Measurements from ENCODE around the gene FBXO47. TPM values are rescaled to one million over a fixed set of nuclear protein-coding genes. Genes with fewer than 3 reads are reported as not detected.

FBXO47 gene
- total RNA-seq, 4 donors from 2014 or later, result not detected

DNA sequence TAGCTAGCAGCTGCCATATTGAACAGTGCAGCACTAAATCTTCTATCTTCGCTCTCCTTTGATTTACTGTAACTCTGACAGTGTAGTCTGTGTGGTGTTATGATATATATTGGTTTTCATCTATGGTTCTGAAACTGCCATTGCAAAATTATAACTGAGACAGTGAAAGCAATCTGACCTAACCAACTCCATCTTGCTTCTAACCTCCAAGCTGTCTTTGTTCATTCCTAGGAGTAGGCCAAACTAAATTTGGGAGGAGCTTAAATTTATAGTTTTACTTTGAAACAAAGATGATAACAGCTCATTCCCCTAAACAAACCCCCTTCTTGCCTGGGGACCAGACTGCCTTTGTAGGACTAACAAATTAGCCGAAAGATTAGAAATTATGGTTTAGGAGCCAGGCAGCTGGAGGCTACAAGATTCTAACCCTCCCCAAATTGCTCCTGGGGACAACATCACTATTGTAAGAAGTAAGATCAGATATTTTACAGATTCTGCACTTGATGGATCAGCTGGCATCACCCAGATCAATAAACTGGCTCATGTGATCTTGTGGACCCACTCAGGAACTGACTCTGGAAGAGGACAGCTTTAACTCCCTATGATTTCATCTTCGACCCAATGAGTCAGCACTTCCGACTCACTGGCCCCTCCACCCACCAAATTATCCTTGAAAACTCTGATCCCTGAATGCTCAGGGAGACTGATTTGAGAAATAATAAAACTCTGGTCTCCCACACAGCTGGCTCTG lies 47.0 kb upstream of the FBXO47 start:
- TF ChIP-seq, protein P1, sequence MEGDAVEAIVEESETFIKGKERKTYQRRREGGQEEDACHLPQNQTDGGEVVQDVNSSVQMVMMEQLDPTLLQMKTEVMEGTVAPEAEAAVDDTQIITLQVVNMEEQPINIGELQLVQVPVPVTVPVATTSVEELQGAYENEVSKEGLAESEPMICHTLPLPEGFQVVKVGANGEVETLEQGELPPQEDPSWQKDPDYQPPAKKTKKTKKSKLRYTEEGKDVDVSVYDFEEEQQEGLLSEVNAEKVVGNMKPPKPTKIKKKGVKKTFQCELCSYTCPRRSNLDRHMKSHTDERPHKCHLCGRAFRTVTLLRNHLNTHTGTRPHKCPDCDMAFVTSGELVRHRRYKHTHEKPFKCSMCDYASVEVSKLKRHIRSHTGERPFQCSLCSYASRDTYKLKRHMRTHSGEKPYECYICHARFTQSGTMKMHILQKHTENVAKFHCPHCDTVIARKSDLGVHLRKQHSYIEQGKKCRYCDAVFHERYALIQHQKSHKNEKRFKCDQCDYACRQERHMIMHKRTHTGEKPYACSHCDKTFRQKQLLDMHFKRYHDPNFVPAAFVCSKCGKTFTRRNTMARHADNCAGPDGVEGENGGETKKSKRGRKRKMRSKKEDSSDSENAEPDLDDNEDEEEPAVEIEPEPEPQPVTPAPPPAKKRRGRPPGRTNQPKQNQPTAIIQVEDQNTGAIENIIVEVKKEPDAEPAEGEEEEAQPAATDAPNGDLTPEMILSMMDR (IDR thresholded peaks at IDR 0.05), result no peak
- TF ChIP-seq POLR2A (IDR thresholded peaks at IDR 0.05) (no peak), POLR2AphosphoS5 (IDR thresholded peaks at IDR 0.05) (no peak), EP300 (IDR thresholded peaks at IDR 0.05) (no peak)
- Histone ChIP-seq H3K27me3 (no peaks in the 10 kb centered on the region), H3K9me3 (no peaks in the 10 kb centered on the region), H3K27ac (peak overlapping the region; percentile 42), H3K4me1 (peaks cover 16% of the 10 kb centered on the region), H3K4me3 (no peak overlapping the region), H3K36me3 (no peaks in the 10 kb centered on the region)
- WGBS, result 67% methylated on average over 4 of the region's 4 CpGs
- DNase-seq (ENCODE audit: low spot score in 2 of 2), result no peak

DNA sequence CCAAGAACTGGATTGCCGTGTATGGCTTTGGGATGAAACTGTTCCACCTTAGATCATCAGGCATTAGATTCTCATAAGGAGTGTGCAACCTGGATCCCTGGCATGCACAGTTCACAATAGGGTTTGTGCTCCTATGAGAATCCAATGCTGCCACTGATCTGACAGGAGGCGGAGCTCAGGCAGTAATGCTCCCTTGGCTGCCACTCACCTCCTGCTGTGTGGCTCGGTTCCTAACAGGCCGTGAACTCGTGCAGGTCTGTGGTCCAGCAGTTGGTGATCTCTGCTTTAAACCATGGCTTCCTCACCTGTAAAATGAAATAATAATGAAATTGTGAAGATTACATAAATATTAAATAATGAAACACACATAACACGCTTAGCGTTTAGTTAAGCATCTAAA lies 45.5 kb upstream of the FBXO47 start:
- no peaks in the 10 kb centered on the region for H3K9me3 ChIP-seq
- no peak overlapping the region for H3K27ac ChIP-seq
- H3K36me3 ChIP-seq, result no peaks in the 10 kb centered on the region
- peak in 1 of 2 donors; percentile 24 for DNase-seq (ENCODE audit: low spot score in 2 of 2)
- TF ChIP-seq POLR2AphosphoS5 (IDR thresholded peaks at IDR 0.05), result no peak
- TF ChIP-seq, protein P1 (IDR thresholded peaks at IDR 0.05), result no peak
- no peak for TF ChIP-seq POLR2A (IDR thresholded peaks at IDR 0.05)
- TF ChIP-seq EP300 (IDR thresholded peaks at IDR 0.05), result no peak
- peaks cover 16% of the 10 kb centered on the region for H3K4me1 ChIP-seq
- no peak overlapping the region for H3K4me3 ChIP-seq
- H3K27me3 ChIP-seq, result no peaks in the 10 kb centered on the region
- WGBS, result 93% methylated on average over 7 of the region's 7 CpGs

DNA sequence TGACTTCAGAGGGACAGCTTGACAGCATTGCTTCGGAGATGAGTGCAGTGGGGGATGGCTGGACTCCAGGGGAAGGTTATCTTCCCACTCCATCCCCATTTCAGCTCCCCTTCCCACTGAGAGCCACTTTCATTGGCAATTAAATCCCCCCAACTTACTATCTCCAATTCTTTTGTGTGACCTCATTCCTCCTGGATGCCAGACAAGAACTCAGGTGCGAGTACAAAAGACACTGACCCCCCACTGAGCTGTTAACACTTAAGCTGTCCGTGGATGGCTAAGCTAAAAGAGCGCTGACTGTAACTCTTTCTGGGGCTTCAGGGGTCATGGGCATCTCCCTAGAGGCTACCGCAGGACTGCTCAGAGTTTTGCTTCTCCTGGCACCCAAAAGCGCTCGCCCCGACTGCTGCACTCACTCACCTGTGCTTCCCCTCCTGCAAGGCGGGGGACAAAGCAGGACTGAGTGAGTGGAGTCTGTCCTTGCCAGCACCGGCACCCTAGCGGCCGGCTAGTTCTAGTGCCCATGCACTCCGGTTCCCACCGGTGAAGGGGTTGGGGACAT lies 44.8 kb upstream of the FBXO47 start:
- WGBS, result 84% methylated on average over 14 of the region's 14 CpGs
- TF ChIP-seq POLR2A (IDR thresholded peaks at IDR 0.05), result no peak
- TF ChIP-seq, protein P1 (IDR thresholded peaks at IDR 0.05), result no peak
- no peak for TF ChIP-seq POLR2AphosphoS5 (IDR thresholded peaks at IDR 0.05)

DNA sequence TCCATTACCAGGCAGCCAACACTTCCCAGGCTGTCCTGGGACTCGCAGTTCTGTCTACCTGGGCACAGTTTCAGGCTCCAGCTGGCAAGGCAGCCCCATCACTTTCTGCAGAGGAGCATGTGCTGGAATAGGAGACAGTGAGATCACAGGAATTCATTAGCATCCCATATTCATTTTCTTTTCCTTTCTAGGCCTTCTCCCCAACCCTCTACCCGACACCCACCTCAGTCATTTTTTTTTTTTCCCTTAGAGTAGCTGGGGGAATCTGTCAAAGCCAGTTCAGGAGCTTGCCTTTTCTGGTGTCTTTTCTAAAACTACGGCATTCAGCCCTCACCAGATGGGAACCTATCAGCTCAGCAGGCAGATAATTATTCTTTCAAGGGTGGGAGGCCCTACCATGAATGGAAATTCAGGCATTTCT lies 42.4 kb upstream of the FBXO47 start:
- TF ChIP-seq EP300 (IDR thresholded peaks at IDR 0.05), result no peak
- 86% methylated on average over 3 of the region's 3 CpGs for WGBS
- H3K27me3 ChIP-seq, result no peaks in the 10 kb centered on the region
- H3K36me3 ChIP-seq, result no peaks in the 10 kb centered on the region
- no peak overlapping the region for H3K4me3 ChIP-seq
- H3K9me3 ChIP-seq, result no peaks in the 10 kb centered on the region
- H3K4me1 ChIP-seq, result peaks cover 6% of the 10 kb centered on the region
- H3K27ac ChIP-seq, result no peak overlapping the region
- DNase-seq (ENCODE audit: low spot score in 2 of 2), result no peak

More for the DNA sequence above, 44.8 kb upstream of the FBXO47 start:
- H3K9me3 ChIP-seq, result no peaks in the 10 kb centered on the region
- no peaks in the 10 kb centered on the region for H3K27me3 ChIP-seq
- no peak overlapping the region for H3K27ac ChIP-seq
- H3K4me3 ChIP-seq, result no peak overlapping the region
- DNase-seq (ENCODE audit: low spot score in 2 of 2), result peak in 1 of 2 donors; percentile 21
- no peaks in the 10 kb centered on the region for H3K36me3 ChIP-seq
- H3K4me1 ChIP-seq, result peaks cover 16% of the 10 kb centered on the region

DNA sequence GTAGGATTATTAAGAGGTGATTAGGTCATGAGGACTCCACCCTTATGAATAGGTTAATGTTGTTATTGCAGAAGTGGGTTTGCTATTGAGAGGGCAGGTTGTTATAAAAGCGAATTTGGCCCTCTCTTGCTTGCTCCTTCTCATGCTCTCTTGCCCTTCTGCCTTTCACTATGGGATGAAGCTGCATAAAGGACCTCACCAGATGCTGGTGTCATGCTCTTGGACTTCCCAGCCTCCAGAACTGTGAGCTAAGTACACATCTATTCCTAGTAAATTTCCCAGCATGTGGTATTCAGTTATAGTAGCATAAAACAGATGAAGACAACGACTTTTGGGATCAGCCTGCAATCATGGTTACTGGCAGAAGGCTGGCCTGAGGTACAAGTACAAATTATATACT lies 41.4 kb upstream of the FBXO47 start:
- Histone ChIP-seq H3K36me3 (no peaks in the 10 kb centered on the region), H3K27ac (no peak overlapping the region), H3K4me1 (peaks cover 6% of the 10 kb centered on the region), H3K4me3 (no peak overlapping the region), H3K27me3 (no peaks in the 10 kb centered on the region), H3K9me3 (no peaks in the 10 kb centered on the region)
- WGBS, result 67% methylated on average over 2 of the region's 2 CpGs
- TF ChIP-seq EP300 (IDR thresholded peaks at IDR 0.05), result no peak
- no peak for DNase-seq (ENCODE audit: low spot score in 2 of 2)

DNA sequence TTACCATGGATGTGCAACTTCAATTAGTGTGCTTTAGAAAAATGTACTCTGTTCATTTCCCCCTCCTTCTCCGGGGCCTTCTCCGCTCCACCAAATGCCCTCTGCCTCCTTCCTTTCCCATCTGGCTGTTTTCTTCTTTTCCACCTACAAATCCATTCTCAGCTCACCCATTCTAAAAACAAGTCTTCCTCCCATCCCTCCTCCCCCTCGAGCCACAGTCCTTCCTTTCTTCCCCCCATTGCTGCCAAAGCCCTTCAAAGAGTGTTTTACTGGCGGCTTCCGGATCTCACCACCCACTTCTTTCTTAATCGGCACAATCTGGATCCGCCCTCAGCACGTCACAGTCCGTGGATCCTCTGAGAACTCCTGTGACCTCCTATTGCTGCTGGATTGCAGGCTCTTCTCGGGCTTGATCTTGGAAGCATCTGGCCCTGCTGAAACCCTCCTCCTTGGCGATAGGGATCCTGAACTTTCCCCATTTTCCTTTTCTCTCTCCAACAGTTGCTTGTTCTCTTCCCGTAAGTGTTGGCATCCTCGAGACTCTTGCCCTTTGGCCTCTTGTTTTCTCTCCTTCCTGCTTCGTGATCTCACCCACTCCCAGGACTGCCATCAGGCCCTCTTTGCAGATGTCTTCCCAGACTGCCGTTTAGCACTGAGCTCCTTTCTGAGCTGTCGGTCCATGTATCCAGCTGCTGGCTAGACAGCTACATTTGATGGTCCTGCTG lies 36.0 kb upstream of the FBXO47 start:
- 22% methylated on average over 16 of the region's 16 CpGs for WGBS
- peak; percentile 87 to 92 for DNase-seq (ENCODE audit: low spot score in 2 of 2)
- H3K4me3 ChIP-seq, result peak overlapping the region; percentile 10
- no peaks in the 10 kb centered on the region for H3K36me3 ChIP-seq
- no peak for TF ChIP-seq POLR2A (IDR thresholded peaks at IDR 0.05)
- peak overlapping the region; percentile 84 for H3K27ac ChIP-seq
- no peaks in the 10 kb centered on the region for H3K9me3 ChIP-seq
- no peaks in the 10 kb centered on the region for H3K27me3 ChIP-seq
- peaks cover 47% of the 10 kb centered on the region for H3K4me1 ChIP-seq
